ENCODE results near the gene LITAF.

DNA sequence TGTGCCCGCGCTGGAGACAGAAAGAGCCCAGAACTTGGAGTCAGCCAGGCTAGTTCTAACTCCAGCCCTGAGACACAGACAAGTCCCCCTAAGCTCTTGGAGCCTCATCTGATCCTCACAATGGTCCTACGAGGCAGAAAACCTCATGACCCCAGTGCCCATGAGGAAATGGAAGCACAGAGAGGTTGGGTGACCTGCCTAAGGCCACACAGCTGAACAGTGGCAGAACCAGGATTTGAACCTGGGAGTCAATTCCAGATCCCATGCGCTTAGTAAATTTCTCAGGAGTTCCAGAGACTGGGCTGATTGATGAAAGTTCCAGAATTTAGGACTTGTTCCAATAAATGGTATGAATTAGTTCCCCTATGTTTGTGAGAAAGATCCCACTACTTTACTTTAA lies 39.0 kb upstream of the LITAF start:
- TF ChIP-seq, protein P1, sequence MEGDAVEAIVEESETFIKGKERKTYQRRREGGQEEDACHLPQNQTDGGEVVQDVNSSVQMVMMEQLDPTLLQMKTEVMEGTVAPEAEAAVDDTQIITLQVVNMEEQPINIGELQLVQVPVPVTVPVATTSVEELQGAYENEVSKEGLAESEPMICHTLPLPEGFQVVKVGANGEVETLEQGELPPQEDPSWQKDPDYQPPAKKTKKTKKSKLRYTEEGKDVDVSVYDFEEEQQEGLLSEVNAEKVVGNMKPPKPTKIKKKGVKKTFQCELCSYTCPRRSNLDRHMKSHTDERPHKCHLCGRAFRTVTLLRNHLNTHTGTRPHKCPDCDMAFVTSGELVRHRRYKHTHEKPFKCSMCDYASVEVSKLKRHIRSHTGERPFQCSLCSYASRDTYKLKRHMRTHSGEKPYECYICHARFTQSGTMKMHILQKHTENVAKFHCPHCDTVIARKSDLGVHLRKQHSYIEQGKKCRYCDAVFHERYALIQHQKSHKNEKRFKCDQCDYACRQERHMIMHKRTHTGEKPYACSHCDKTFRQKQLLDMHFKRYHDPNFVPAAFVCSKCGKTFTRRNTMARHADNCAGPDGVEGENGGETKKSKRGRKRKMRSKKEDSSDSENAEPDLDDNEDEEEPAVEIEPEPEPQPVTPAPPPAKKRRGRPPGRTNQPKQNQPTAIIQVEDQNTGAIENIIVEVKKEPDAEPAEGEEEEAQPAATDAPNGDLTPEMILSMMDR (IDR thresholded peaks at IDR 0.05; ENCODE audit: insufficient read depth, low read length, poor library complexity, severe bottlenecking): no peak
- no peak for TF ChIP-seq EZH2phosphoT487 (conservative IDR thresholded peaks at IDR 0.05; ENCODE audit: low read length)

All from SU-DHL-6 (cell line).